ENCODE data around the gene DOCK4.

Gene DOCK4

DNA sequence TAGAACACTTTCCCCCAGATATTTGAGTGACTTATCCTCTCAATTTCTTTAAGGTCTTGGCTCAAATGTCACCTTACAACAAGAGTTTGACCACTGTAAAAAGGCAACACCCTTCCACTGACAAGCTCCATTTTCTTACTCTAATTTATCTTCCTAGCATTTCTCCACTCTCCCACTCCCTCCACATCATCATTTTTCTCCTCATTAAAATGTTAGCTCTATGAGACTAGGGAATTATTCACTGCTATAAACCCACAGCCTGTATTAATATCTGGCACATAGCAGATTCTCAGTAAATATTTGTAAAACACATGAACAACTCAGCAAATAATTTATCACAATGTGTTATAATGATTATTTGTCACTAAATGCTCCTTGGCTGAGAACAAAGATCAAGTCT is 161.0 kb downstream of the DOCK4 start:
- Histone ChIP-seq H3K4me3 (no peak overlapping the region), H3K9me3 (peaks cover 0 to 6% (median 5%) of the 10 kb centered on the region in 3 donors), H3K36me3 (no peaks in the 10 kb centered on the region), H3K4me1 (no peaks in the 10 kb centered on the region), H3K27ac (no peak overlapping the region), H3K27me3 (no peaks in the 10 kb centered on the region)
- TF ChIP-seq, protein P1, sequence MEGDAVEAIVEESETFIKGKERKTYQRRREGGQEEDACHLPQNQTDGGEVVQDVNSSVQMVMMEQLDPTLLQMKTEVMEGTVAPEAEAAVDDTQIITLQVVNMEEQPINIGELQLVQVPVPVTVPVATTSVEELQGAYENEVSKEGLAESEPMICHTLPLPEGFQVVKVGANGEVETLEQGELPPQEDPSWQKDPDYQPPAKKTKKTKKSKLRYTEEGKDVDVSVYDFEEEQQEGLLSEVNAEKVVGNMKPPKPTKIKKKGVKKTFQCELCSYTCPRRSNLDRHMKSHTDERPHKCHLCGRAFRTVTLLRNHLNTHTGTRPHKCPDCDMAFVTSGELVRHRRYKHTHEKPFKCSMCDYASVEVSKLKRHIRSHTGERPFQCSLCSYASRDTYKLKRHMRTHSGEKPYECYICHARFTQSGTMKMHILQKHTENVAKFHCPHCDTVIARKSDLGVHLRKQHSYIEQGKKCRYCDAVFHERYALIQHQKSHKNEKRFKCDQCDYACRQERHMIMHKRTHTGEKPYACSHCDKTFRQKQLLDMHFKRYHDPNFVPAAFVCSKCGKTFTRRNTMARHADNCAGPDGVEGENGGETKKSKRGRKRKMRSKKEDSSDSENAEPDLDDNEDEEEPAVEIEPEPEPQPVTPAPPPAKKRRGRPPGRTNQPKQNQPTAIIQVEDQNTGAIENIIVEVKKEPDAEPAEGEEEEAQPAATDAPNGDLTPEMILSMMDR (IDR thresholded peaks at IDR 0.05), result no peak
- no peak for DNase-seq
- intact Hi-C loops (cut with DNase I; ENCODE audit: low total_unique reads), result no loop called here

DNA sequence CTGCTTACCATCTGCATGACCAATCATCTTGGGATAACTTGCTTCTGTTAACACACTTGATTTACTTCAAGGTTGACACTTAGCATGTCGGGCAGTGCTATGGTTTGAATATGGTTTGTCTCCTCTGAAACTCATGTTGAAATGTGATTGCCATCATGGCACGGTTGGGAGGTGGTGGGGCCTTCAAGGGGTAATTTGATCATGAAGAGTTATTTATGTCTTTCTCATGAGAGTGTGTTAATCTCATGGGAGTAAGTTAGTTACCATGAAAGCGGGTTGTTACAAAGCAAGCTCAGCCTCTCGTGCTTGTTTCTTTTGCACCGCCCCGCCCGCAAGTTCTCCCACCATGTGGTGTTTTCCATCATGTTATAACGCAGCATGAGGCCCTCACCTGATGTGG is 163.6 kb downstream of the DOCK4 start:
- intact Hi-C loops (cut with DNase I; ENCODE audit: low total_unique reads), result no loop called here
- TF ChIP-seq, protein P1 (IDR thresholded peaks at IDR 0.05), result no peak
- no peak for DNase-seq
- peaks cover 0 to 3% (median 2%) of the 10 kb centered on the region in 3 donors for H3K9me3 ChIP-seq
- no peaks in the 10 kb centered on the region for H3K36me3 ChIP-seq
- no peak overlapping the region for H3K4me3 ChIP-seq
- no peaks in the 10 kb centered on the region for H3K4me1 ChIP-seq
- no peaks in the 10 kb centered on the region for H3K27me3 ChIP-seq
- no peak overlapping the region for H3K27ac ChIP-seq

DNA sequence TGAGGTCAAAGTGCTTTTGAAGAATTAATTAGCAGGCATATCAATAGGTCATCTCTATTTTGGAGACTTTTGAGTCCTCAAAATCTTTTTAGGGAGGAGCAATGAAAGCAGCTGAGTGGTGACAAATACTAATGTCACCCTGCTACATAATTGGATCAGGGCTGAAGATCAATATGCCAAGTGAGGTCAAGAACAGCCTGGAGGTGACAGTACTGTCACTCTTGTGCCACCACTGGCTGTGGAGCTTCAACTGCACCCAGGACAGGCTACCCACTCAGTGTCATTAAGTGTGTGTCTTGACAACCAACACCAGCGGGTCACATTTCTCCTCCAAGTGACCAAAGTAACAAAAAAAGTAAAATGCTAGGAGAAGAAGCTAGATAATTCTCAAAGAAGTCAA is 167.8 kb downstream of the DOCK4 start:
- no peak for DNase-seq
- Histone ChIP-seq H3K4me3 (no peak overlapping the region), H3K9me3 (no peaks in the 10 kb centered on the region), H3K27ac (no peak overlapping the region), H3K4me1 (no peaks in the 10 kb centered on the region), H3K27me3 (no peaks in the 10 kb centered on the region), H3K36me3 (no peaks in the 10 kb centered on the region)
- TF ChIP-seq, protein P1 (IDR thresholded peaks at IDR 0.05), result no peak
- intact Hi-C loops (cut with DNase I; ENCODE audit: low total_unique reads), result no loop called here

DNA sequence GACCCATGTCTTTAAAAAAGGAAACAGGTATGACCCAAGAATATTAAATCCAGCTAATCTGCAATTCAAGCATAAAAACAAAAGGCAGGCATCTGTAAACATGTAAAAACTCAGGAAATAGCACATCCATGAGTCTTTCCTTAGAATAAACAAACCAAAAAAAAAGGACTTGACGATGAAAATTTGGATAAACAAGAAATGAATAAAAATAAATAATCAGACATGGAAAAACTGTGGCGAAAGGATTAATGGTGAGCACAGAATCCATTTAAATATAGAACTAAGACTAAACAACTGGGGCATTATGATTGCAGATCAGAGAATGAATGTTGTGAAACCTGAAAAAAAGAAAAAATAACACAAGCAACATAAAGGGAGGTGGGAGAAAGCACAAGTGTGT is 170.1 kb downstream of the DOCK4 start:
- TF ChIP-seq, protein P1 (IDR thresholded peaks at IDR 0.05), result no peak
- intact Hi-C loops (cut with DNase I; ENCODE audit: low total_unique reads), result no loop called here

DNA sequence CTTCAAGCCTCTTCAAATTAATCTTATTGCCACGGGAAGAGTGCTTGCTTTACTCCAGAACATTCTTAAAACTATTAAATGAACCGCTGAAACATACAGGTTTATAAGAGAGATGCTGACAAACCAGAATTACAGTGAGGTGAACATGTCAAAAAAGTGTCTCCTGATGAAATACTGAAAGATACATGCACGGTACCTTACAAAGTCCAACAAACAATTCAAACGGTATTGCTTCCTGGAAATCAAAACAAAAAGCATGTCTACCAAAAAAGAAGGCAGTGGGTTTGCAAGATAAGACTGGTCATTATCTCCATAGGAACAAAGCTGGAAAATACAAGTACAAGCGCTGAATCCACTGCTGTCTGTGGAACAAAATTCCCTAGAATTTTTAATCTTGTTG is 174.5 kb downstream of the DOCK4 start:
- intact Hi-C loops (cut with DNase I; ENCODE audit: low total_unique reads), result no loop called here
- H3K36me3 ChIP-seq, result no peaks in the 10 kb centered on the region
- H3K4me1 ChIP-seq, result no peaks in the 10 kb centered on the region
- H3K27ac ChIP-seq, result no peak overlapping the region
- H3K9me3 ChIP-seq, result no peaks in the 10 kb centered on the region
- TF ChIP-seq, protein P1 (IDR thresholded peaks at IDR 0.05), result no peak
- no peak for DNase-seq
- H3K4me3 ChIP-seq, result no peak overlapping the region
- H3K27me3 ChIP-seq, result no peaks in the 10 kb centered on the region

More for the DNA sequence above, 170.1 kb downstream of the DOCK4 start:
- no peaks in the 10 kb centered on the region for H3K9me3 ChIP-seq
- no peaks in the 10 kb centered on the region for H3K27me3 ChIP-seq
- no peak overlapping the region for H3K27ac ChIP-seq
- DNase-seq, result no peak
- H3K4me1 ChIP-seq, result no peaks in the 10 kb centered on the region
- no peaks in the 10 kb centered on the region for H3K36me3 ChIP-seq
- H3K4me3 ChIP-seq, result no peak overlapping the region

DNA sequence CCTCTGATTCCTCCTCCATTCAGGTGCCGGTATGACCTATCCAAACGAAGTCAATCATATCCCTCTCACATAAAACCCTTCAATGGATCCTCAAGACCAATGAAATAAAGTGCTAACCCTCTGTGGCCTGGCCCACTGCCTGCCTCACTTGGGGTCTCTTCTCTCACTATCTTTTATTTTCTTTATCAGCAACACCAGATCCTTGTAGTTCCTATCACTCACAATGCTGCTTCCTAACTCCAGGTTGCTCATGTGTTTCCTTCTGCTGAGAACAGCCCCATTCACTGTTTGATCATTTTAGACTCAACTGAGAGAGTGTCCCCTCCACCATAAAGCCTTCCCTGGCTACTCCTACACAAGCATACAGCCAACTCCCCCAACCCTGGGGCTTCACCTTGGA is 180.6 kb downstream of the DOCK4 start:
- DNase-seq, result no peak
- Histone ChIP-seq H3K27ac (no peak overlapping the region), H3K9me3 (no peaks in the 10 kb centered on the region), H3K27me3 (no peaks in the 10 kb centered on the region), H3K36me3 (no peaks in the 10 kb centered on the region), H3K4me3 (no peak overlapping the region), H3K4me1 (no peaks in the 10 kb centered on the region)
- TF ChIP-seq, protein P1 (IDR thresholded peaks at IDR 0.05), result no peak
- intact Hi-C loops (cut with DNase I; ENCODE audit: low total_unique reads), result no loop called here
